ENCODE measurements around the gene RPN1.

The RPN1 gene

DNA sequence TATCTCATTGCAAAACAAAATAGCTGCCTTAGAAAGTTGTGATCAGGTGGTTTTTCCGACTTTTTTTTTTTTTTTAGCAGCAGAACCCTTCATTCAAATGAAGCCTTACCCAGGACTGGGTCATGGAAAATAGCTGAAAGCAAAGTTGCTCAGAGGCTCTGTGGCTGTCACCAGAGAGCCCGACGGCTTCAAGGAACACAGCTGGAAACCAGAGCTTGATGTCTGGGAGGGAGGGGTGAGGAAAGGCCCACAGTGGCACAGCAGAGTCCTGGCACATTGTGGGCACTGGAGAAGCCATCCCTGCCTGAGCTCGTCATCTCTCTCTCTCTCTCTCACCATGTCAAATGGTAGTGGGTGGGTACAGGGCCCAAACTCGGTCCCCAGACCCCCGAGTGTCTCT lies 77.5 kb downstream of the RPN1 start:
- Histone ChIP-seq H3K27ac (ENCODE audit: low read depth, low read length) (no peak overlapping the region), H3K9me3 (ENCODE audit: control insufficient read depth in 5 of 5, low read length in 5 of 5) (no peaks in the 10 kb centered on the region), H3K4me3 (ENCODE audit: low read depth in 1 of 5, low read length in 5 of 5) (no peak overlapping the region), H3K27me3 (ENCODE audit: control insufficient read depth in 5 of 5, insufficient read depth in 4 of 5, low read length in 5 of 5) (peaks cover 6 to 35% (median 22%) of the 10 kb centered on the region in 5 donors), H3K4me1 (ENCODE audit: control insufficient read depth in 5 of 5, insufficient read depth in 5 of 5, low read length in 5 of 5) (peaks cover 0 to 41% (median 0%) of the 10 kb centered on the region in 5 donors), H3K36me3 (ENCODE audit: control insufficient read depth in 5 of 5, insufficient read depth in 5 of 5, low read length in 5 of 5) (no peaks in the 10 kb centered on the region), H3K9ac (ENCODE audit: low read length in 5 of 5) (no peak overlapping the region)

DNA sequence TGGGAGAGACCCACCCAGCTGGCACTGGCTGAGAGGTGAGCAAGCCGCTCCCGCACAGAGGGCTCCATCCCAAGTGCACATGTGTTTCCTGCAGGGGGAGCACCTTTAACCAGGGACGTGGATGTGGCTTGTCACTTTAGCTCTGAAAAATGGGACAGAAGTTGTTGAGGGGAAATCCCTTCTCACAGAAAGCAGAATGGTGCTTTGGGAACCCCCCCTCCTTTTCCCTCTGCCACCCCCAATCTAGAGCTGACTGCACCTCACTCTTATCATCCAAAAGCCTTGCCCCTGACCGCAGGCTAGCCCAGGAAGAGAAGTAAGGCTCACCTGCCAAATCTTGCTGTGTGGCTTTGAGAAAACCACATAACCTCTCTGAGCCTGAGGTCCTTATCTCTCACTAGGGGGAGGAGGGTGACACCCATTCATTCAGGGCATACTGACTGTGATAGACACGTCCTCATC lies 77.9 kb downstream of the RPN1 start:
- H3K9me3 ChIP-seq (ENCODE audit: control insufficient read depth in 5 of 5, low read length in 5 of 5), result no peaks in the 10 kb centered on the region
- no peak overlapping the region for H3K9ac ChIP-seq (ENCODE audit: low read length in 5 of 5)
- no peak overlapping the region for H3K27ac ChIP-seq (ENCODE audit: low read depth, low read length)
- peaks cover 6 to 32% (median 21%) of the 10 kb centered on the region in 5 donors for H3K27me3 ChIP-seq (ENCODE audit: control insufficient read depth in 5 of 5, insufficient read depth in 4 of 5, low read length in 5 of 5)
- no peak overlapping the region for H3K4me3 ChIP-seq (ENCODE audit: low read depth in 1 of 5, low read length in 5 of 5)
- peaks cover 0 to 46% (median 0%) of the 10 kb centered on the region in 5 donors for H3K4me1 ChIP-seq (ENCODE audit: control insufficient read depth in 5 of 5, insufficient read depth in 5 of 5, low read length in 5 of 5)
- no peaks in the 10 kb centered on the region for H3K36me3 ChIP-seq (ENCODE audit: control insufficient read depth in 5 of 5, insufficient read depth in 5 of 5, low read length in 5 of 5)

DNA sequence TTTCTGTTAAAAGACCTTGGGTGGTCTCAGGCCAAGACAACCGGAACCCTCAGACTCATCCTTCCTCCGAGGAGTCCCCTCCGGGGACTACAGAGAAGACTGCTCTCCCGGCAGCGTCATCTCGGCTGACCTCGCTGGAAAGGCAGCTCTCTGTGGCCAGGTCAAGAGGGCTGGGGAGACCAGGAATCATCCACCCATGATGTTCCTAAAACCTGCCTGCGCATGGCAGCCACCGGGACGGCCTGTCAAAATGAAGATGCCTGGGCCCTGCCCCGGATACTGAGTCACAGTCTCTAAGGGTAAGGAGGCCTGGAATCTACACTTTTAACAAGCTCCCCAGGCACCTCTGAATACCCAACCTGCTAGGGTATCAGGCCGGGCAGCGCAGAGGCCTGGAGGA lies 78.6 kb downstream of the RPN1 start:
- no peak overlapping the region for H3K9ac ChIP-seq (ENCODE audit: low read length in 5 of 5)
- H3K4me3 ChIP-seq (ENCODE audit: low read depth in 1 of 5, low read length in 5 of 5), result no peak overlapping the region
- no peaks in the 10 kb centered on the region for H3K36me3 ChIP-seq (ENCODE audit: control insufficient read depth in 5 of 5, insufficient read depth in 5 of 5, low read length in 5 of 5)
- H3K9me3 ChIP-seq (ENCODE audit: control insufficient read depth in 5 of 5, low read length in 5 of 5), result no peaks in the 10 kb centered on the region
- H3K27ac ChIP-seq (ENCODE audit: low read depth, low read length), result no peak overlapping the region
- peaks cover 0 to 47% (median 0%) of the 10 kb centered on the region in 5 donors for H3K4me1 ChIP-seq (ENCODE audit: control insufficient read depth in 5 of 5, insufficient read depth in 5 of 5, low read length in 5 of 5)
- peaks cover 10 to 29% (median 20%) of the 10 kb centered on the region in 5 donors for H3K27me3 ChIP-seq (ENCODE audit: control insufficient read depth in 5 of 5, insufficient read depth in 4 of 5, low read length in 5 of 5)
